Measurements from ENCODE around the gene DBF4B. TPM values are rescaled to one million over a fixed set of nuclear protein-coding genes. Genes with fewer than 3 reads are reported as not detected.

Gene DBF4B
- total and polyA plus RNA-seq, 2 of the 13 experiments (the other 11 are each of a cell fraction or from before 2014, with no cell fraction given) = 11.7 to 13.2 TPM

DNA sequence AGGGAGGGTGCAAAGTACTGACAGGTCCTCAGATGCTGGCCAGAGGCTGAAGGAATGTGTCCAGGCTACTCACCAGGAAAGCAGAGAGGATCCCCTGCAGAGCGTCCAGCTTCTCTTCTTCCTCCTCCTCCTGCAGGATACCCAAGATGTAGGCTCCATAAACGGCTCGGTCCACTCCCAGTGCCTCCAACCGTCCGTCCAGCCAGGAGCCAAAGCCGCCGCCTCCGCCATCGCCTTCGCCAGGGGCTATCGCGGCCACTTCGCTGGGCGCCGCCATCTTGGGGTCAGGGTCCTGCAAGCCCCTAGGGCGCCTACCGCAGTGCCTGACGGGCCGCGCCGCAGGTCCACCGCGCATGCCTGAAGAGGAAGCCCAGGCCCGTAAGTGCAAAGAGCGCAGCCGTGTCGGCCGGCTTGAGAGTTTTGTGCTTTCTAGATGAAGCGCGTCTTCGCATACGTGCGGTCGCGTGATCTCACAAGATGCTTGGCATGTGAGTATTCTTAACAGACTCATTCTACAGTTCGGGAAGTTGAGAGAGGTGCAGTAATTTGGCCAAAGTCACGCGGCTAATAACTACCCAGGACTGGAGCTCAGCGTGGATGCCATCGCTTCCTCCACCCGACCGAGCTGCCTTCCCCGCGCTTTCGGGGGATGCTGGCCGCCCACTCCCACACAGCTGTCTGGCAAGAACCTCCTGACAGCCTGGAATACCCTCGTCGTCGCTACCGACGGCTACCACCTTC lies 18.8 kb upstream of the DBF4B start, which contains the start of gene CCDC43 (continued):
- TF ChIP-seq HNRNPL (IDR thresholded peaks at IDR 0.05; ENCODE audit: low read depth, low read length) = no peak
- TF ChIP-seq ZNF160 (CRISPR knock-in tag; IDR thresholded peaks at IDR 0.05) = peak; percentile 2; the same call in 1 of the 2 replicates
- TF ChIP-seq, protein P1, sequence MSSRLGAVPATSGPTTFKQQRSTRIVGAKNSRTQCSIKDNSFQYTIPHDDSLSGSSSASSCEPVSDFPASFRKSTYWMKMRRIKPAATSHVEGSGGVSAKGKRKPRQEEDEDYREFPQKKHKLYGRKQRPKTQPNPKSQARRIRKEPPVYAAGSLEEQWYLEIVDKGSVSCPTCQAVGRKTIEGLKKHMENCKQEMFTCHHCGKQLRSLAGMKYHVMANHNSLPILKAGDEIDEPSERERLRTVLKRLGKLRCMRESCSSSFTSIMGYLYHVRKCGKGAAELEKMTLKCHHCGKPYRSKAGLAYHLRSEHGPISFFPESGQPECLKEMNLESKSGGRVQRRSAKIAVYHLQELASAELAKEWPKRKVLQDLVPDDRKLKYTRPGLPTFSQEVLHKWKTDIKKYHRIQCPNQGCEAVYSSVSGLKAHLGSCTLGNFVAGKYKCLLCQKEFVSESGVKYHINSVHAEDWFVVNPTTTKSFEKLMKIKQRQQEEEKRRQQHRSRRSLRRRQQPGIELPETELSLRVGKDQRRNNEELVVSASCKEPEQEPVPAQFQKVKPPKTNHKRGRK (CRISPR knock-in tag; IDR thresholded peaks at IDR 0.05) = 0 out of 2 replicates have a peak, but pooled peaks have one; percentile 62
- TF ChIP-seq AHR (CRISPR knock-in tag; IDR thresholded peaks at IDR 0.05) = peak; percentile 59; the same call in 1 of the 2 replicates
- TF ChIP-seq FOSL1 (CRISPR knock-in tag; IDR thresholded peaks at IDR 0.05; ENCODE audit: borderline replicate concordance) = no peak
- no peak; the same call in 1 of the 2 replicates for TF ChIP-seq ZNF253 (CRISPR knock-in tag; IDR thresholded peaks at IDR 0.05; ENCODE audit: borderline replicate concordance)
- TF ChIP-seq, protein P2, sequence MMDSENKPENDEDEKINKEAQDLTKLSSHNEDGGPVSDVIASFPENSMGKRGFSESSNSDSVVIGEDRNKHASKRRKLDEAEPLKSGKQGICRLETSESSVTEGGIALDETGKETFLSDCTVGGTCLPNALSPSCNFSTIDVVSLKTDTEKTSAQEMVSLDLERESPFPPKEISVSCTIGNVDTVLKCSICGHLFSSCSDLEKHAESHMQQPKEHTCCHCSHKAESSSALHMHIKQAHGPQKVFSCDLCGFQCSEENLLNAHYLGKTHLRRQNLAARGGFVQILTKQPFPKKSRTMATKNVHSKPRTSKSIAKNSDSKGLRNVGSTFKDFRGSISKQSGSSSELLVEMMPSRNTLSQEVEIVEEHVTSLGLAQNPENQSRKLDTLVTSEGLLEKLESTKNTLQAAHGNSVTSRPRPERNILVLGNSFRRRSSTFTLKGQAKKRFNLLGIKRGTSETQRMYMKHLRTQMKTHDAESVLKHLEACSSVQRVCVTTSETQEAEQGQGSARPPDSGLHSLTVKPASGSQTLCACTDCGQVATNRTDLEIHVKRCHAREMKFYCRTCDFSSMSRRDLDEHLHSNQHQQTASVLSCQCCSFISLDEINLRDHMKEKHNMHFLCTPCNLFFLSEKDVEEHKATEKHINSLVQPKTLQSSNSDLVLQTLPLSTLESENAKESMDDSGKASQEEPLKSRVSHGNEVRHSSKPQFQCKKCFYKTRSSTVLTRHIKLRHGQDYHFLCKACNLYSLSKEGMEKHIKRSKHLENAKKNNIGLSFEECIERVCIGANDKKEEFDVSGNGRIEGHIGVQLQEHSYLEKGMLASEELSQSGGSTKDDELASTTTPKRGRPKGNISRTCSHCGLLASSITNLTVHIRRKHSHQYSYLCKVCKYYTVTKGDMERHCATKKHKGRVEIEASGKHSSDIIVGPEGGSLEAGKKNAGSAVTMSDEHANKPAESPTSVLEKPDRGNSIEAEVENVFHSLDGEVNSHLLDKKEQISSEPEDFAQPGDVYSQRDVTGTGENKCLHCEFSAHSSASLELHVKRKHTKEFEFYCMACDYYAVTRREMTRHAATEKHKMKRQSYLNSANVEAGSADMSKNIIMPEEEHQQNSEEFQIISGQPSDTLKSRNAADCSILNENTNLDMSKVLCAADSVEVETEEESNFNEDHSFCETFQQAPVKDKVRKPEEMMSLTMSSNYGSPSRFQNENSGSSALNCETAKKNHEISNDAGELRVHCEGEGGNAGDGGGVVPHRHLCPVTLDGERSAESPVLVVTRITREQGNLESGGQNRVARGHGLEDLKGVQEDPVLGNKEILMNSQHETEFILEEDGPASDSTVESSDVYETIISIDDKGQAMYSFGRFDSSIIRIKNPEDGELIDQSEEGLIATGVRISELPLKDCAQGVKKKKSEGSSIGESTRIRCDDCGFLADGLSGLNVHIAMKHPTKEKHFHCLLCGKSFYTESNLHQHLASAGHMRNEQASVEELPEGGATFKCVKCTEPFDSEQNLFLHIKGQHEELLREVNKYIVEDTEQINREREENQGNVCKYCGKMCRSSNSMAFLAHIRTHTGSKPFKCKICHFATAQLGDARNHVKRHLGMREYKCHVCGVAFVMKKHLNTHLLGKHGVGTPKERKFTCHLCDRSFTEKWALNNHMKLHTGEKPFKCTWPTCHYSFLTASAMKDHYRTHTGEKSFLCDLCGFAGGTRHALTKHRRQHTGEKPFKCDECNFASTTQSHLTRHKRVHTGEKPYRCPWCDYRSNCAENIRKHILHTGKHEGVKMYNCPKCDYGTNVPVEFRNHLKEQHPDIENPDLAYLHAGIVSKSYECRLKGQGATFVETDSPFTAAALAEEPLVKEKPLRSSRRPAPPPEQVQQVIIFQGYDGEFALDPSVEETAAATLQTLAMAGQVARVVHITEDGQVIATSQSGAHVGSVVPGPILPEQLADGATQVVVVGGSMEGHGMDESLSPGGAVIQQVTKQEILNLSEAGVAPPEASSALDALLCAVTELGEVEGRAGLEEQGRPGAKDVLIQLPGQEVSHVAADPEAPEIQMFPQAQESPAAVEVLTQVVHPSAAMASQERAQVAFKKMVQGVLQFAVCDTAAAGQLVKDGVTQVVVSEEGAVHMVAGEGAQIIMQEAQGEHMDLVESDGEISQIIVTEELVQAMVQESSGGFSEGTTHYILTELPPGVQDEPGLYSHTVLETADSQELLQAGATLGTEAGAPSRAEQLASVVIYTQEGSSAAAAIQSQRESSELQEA (CRISPR knock-in tag; IDR thresholded peaks at IDR 0.05; ENCODE audit: not compliant biosample characterization) = peak; percentile 97
- 0 out of 2 replicates have a peak, but pooled peaks have one; percentile 64 for TF ChIP-seq ETV6 (CRISPR knock-in tag; conservative IDR thresholded peaks at IDR 0.05)

All from HepG2 (cell line).